LoVo (cell line): ENCODE data around the gene ARAP2.

Source experiments
- DNase-seq: peaks from one replicate; pipeline ENCODE4 v3.0.0-alpha.2; 2016; ENCODE audit warnings: low spot score

The ARAP2 gene, protein sequence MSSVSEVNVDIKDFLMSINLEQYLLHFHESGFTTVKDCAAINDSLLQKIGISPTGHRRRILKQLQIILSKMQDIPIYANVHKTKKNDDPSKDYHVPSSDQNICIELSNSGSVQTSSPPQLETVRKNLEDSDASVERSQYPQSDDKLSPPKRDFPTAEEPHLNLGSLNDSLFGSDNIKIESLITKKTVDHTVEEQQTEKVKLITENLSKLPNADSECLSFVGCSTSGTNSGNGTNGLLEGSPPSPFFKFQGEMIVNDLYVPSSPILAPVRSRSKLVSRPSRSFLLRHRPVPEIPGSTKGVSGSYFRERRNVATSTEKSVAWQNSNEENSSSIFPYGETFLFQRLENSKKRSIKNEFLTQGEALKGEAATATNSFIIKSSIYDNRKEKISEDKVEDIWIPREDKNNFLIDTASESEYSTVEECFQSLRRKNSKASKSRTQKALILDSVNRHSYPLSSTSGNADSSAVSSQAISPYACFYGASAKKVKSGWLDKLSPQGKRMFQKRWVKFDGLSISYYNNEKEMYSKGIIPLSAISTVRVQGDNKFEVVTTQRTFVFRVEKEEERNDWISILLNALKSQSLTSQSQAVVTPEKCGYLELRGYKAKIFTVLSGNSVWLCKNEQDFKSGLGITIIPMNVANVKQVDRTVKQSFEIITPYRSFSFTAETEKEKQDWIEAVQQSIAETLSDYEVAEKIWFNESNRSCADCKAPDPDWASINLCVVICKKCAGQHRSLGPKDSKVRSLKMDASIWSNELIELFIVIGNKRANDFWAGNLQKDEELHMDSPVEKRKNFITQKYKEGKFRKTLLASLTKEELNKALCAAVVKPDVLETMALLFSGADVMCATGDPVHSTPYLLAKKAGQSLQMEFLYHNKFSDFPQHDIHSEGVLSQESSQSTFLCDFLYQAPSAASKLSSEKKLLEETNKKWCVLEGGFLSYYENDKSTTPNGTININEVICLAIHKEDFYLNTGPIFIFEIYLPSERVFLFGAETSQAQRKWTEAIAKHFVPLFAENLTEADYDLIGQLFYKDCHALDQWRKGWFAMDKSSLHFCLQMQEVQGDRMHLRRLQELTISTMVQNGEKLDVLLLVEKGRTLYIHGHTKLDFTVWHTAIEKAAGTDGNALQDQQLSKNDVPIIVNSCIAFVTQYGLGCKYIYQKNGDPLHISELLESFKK (N-terminal part only)

DNA sequence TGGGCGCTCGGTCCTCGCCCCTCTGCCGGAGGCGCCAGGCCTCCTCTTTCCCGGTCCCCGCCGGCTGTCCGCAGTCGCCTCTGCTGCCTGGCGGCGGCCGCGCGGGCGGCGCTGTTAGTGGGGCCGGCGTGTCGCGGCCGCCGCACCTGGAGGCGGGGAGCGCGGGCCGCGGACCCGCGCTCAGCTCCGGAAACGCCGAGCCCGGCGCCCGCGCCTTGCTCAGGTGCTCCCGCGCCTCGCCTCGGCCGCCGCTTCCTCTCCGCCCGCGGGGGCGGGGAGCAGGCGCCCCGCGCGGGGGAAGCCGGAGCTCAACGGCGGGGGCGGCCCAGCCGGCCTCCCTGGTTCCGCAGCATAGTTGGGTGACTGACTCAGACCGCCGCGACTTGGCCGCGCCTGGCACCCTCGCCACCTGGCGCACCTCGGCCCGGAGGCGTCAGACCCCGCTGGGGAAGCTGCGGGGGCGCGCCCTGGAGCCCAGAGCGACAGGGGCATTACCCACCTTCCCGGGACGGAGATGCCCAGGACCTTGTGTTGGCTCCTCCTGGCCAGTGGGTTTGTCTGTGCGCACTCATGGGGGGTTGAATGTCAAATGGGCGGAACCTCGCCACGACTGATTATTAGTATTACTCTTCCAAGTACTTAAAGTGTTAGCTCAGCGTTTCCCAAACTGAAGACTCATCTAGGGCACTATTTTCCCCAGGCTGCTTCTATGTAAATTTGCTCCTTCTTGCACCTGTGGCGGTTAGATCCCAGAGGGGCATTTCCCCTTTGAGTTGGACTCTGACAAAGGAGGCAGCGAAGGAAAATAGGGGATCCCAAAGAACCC lies at the start of gene ARAP2:
TSS of gene ARAP2 (minus strand) at position 258 of the 826 bp plus-strand sequence. CDS start 15,028 bp downstream, outside the sequence.
- peak; percentile 73 for DNase-seq

GRCh38 chr4:36292556-36293188 lies 48.4 kb upstream of the ARAP2 start:
- no peak for DNase-seq

GRCh38 chr4:36290641-36291040 lies 46.3 kb upstream of the ARAP2 start:
- peak; percentile 73 for DNase-seq

DNA sequence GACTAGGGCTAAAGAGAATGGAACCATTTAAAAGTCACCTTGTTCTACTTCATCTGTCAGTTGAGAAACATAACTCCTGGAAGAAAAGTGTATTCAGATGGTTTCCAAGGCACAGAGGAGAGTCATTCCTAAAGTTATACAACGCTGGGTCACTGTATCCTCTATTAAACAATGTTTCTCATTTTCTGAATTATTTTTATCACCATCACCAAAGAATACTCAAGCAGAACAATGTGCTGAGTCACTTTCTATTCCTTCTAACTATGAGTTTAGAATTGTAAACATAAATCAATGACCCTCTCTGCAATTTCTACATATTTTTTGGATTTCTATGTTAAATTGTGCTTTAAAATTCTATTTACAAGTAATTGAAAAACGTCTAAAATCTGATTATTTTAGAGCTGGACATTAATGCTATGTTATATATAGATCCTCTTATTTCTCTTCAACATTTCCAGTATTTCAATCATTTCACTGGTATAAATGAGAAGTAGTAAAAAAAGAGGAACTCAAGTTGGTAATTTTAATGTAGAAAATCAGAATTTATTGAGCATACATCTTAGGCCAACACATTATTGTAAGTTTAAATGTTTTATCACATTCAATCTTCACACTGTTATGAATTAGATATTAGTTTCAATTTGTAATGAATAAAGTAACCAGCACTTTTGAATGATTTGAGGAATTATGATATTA lies 44.6 kb upstream of the ARAP2 start:
- no peak for DNase-seq

DNA sequence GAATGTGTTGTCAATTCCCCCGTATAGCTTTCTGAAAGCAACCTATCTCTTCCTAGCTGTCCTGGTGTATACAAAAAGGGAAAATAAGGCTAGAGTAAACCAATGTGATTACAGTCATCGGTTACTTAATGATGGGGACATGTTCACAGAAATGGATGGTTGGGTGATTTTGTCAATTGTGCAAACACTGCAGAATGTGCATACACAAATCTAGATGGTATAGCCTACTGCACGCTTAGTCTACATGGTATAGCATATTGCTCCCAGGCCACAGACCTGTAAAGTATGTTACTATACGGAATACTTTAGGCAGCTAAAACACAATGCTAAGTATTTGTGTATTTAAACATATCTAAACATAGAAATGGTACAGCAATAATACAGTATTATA lies 42.2 kb upstream of the ARAP2 start:
- DNase-seq = no peak

- DNase-seq = peak; percentile 58
Observed at GRCh38 chr4:36285784-36286480, 41.6 kb upstream of the ARAP2 start.

GRCh38 chr4:36283912-36284465 lies 39.7 kb upstream of the ARAP2 start:
- DNase-seq = no peak

GRCh38 chr4:36282503-36283030 lies 38.3 kb upstream of the ARAP2 start:
- DNase-seq = no peak

DNA sequence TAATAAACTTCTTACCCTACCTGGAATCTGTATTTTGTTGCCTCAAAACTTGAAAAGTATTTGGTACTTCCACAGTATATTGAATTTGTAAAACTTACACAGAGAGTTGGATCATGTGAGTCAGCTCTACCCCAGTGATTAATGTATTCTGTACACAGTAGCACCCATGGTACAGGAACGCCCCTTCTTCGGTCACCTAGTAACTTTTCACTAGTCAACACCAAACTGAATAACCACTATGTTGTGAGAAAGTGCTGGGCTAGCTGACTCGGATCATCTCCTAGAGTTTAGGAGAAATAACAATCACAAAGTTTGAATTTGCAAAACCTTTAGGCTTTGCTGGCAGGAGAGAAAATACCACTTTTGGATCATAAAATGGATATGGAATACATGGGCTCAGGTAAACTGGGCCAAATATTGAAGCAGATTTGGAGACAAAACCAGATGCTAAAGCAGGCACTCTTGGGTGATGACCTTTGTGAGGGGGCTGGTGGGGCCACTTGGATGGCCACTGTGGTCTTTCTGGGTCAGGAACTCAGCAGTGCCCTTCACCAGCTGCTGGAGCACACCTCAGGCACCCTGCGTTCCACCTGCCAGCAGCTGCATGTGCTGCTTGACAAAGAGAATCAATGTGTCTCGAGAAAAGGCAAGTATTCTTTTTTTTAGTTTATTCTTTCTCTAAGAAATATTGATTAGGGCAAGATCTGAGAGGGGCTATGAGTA lies 37.2 kb upstream of the ARAP2 start, which contains the start of gene DTHD1:
TSS of gene DTHD1 (plus strand) at position 233 of the 723 bp plus-strand sequence. CDS start at position 376, 143 bp downstream.
- no peak for DNase-seq

GRCh38 chr4:36280555-36280954 lies 36.2 kb upstream of the ARAP2 start:
- no peak for DNase-seq

DNA sequence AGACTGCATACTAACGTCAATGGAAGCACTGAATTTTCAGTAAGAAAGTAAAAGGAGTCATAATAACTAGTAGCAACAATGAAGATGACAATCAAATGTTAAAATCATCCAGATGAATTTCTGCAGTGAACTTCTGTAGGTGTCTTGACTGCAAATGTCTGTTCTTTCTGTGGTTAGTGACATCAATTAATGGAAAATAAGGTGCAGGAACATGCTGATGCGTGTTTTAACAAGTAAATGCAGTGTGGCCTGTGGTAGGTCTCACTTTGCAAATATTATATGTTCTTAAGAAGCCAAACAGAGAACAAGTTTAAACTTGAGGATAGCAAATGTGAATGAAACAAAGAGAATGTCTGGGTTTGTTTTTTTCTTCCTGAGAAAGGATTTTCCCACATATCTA lies 34.5 kb upstream of the ARAP2 start:
- DNase-seq = no peak

- DNase-seq = no peak
Observed at GRCh38 chr4:36277533-36277932, 33.2 kb upstream of the ARAP2 start.

DNA sequence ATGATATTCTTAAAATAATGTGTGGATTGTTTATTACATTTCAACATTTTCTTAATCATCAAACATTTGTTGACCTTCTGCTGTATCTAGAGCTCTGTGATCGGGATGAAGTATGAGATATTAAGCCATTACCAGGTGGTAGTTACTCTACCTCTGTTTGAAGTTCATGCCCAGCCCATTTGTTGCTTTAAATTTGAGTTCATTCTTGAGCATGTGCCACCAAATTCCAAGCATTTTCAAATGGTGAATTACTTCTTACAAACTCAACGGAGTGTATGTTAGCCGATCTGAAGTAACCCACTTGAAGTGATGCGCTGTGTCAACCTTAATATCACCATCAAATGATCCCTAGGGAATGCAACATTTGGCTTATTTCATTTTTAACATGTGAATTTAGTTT lies 29.8 kb upstream of the ARAP2 start:
- DNase-seq = no peak

DNA sequence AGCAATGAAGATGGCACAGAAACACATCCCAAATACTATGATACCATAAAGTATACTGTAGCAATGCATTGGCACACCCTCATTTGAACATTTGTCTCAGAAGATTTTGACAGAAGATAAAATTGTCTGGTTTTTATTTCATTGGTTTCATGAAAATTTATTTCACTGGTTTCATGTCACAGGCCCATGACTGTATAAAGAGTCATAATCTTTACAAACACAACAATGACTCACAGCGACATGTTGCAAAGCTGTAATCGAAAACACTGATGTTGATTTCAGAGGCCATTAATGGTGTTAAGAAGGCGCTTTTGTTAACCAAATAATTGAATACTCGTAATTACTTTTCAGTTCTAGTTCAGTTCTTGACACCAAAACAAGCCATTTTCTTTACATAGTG lies 29.0 kb upstream of the ARAP2 start:
- DNase-seq = no peak

- DNase-seq = no peak
Observed at GRCh38 chr4:36269533-36270173, 25.3 kb upstream of the ARAP2 start.

DNA sequence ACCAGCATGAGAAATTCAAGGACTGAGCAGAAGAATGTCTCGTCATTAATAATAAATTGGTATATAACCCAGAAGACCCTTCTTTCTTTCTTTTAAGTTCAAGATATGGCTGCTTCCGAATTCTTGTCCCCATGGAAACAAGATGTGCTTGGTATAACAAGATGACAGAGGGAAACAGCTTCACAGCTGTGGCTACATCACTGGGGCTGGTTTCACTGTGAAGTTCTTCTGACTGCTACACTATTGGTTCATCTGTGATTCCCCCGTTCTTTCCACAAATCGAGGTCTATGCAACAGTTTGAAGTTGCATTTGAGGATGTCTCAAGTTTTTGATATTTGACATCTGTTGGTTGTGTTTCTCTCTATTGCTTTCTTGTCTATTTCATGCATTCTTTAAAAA lies 24.8 kb upstream of the ARAP2 start:
- DNase-seq = no peak

DNA sequence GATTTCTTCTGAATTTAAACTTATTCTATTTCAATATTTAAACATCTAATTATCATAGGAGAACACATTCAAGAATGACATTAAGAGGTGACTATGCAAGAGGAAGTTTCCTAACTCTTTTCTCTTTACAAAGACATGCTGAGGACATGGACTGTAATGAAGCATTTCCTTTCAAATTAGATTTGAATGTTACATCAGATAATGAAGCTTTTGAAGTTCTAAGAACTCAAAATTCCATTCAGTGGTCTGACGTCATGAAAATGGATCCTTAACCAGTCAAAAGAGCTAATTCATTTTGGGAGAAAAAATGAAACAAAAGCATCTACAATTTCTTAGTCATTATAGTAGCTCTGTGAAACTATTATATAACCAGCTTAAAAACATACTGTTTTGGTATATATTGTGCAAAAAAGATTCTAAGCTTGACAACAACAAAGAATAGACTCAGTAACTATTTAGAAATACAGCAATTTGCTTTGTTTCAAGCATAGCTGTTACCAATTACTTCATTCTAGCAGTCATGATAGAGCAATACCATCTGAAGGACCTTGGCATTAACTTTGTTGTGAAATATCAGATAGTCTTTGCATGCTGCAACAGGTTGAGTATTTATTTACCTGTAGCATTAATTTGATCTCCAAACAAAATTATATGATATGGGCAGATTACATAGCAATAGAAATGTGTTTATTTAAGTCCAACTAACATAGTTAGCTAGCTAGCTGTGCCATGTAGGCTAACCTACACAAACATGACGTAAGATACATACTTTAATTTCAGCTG lies 23.4 kb upstream of the ARAP2 start:
- no peak for DNase-seq
